Superior temporal gyrus (tissue), 1 donor: Measurements from ENCODE around the gene AUH.

Experiments used
- DNase-seq: peaks from one replicate; pipeline ENCODE4 v3.0.0-alpha.2; 2016; ENCODE audit errors: extremely low spot score

The AUH gene

DNA sequence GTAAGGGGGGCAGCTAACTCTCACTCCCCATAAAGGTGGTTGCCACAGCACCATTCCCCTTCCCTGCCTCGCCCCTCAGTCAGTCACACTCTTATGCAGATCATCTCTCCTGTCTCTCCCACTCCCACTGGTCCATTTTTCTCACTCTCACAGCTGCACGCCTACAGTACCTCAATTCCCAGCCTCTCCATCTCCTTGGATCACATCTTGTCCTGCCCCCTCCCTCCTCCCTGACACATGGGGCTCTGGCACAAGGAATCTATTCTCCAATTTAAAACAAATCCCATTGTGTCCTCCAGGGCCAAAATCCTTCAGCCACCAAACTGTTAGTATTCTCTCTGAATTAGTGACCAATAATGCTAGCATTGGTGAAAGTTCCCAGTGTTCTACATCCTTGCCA is 114.4 kb downstream of the AUH start:
- DNase-seq, result peak; percentile 33

DNA sequence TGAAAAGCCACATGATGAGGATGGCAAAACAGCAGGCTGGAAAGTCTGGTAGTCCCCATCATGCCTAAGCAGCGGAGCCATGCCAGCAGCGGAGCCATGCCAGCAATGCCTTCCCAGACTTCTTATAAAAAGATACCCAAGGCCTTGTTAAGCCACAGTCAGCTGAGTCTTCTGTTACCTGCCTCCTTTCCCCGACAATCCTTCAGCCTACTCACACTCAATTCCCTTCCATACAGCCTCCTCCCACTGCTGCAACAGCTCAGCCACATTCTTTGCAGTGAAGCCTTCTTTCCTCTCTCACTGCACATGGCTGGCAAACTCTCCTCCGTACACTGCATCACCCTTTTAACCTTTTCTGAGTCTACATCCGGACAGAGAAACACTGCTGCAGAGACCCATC is 114.9 kb downstream of the AUH start:
- DNase-seq, result peak; percentile 45

DNA sequence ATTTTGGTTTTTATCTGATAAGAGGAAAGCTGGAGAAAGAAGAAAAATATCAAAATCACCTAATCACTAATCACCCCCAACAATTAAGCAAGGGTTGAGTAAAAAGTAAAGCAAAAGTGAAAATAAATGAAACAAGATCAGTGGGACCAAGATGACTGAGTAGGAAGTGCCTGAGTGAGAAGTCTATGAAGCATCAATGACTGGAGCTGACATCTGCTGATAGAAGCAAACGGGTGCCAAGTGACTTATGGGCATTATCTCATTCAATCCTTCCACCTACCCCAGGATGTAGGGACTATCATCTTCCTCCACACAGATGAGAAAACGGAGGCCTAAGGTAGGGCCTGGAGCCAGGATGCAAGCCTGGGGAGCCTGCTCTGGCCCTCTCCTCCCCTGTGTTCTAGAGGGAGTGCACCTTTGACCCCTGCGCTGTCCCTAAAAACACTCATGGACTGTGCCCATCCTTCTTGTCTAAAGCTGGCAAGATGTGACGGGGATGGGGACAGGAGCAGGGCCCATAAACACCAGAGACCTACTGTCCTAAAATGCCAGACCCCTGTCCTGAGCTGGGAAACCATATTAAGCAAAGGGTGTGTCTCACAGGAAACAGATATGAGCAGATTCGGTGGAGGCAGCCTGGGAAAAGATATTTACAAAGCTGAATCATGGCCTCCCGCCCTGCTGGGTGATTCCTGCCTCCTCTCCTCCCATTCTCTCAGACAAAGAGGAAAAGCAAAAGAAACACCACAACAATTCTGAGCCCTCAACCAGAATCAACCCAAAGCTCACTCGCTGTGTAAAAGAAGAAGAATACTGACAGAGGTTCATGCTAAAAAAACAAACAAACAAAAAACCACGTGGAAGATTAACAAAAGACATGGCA is 116.0 kb downstream of the AUH start:
- DNase-seq, result no peak

DNA sequence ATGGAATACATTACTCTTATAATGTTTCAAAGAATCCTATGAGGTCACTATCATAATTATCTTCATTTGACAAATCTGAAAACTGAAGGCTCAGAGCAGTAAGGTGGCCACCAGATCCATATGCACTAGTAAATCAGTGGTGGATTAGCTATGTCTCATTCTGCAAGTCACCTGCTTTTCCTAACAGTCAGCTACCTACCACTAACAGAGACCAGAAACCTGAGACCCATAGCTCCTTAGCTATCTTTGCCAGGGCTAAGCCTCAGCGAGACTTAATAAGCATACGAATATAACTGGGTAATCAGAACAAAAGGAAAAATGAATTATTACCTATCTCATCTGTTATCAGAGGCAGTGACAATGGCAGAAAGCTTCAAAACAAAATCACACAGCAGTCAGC is 118.7 kb downstream of the AUH start:
- DNase-seq, result no peak

DNA sequence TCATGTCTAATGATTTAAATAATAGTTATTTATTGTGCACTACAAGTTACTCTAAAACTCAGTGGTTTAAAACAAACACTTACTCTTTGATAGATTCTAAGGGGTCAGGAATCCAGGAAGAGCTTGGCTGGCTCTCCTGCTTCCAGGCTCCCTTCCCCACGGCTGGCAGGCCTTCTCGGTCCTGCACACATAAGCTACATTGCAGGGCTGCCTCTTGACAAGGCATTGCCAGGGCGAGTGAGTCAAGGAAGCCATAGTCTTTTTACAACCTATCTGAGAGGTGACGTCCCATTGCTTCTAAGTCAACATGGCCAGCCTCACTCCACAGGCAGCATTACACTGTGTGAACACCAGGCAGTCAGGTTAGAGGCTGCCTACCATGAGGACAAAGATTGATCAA is 119.8 kb downstream of the AUH start:
- DNase-seq, result no peak

DNA sequence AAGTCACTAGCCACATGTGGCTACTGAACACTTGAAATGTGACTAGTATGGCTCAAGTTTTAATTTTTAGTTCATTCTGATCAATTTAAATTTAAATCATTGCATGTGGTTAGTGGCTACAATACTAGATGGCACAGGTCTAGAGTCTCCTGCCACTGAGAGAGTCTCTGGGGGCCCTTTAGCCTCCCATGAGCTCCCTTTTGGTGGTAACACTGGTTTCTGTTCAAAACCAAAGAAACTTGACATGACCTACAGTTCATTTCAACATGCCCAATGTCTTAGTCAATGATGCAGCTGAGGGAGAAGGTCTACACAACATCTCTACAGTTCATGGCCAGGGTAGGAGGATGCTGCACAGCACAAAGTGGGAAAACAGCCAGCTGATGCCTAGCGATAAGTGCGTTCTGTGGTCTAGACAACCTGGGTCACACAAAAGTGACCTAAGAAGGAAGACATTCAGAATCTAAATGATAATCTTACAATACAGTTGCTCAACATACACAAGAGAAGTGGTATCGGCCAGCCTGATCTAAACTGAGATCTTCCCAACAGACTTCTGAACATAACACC is 121.0 kb downstream of the AUH start:
- no peak for DNase-seq

DNA sequence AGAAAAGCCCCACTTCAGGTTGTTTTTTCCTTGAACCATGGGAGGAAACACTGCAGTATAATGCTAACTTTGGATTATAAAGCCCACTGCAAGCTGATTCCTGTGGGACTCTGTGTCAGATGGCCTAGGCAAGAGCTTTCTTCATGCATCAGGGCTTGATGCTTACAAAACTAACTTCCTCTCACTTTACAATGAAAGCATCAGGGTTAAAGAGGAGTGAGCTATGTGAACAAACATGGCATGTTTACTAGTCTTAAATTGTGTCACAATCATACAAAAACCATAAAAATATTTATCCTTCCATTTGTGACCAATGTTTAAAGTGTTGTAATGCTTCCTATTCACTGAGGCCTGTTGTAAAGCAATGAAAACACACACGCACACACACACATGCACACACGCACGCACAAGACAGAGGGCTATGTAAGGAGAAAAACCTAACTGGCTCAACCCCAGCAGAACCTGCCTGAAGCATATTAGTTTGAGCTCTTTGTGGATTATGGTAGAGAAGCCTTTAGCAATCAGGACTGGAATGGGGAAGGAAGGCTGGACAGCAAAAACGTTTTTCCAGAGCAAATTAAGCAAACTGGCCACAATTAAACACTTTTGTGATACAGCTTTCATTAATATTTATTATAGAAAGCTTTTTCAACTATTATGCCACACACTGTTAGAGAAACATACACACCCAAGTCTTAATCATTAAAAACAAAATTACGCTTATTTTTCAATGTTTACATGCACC is 122.2 kb downstream of the AUH start:
- DNase-seq, result no peak

DNA sequence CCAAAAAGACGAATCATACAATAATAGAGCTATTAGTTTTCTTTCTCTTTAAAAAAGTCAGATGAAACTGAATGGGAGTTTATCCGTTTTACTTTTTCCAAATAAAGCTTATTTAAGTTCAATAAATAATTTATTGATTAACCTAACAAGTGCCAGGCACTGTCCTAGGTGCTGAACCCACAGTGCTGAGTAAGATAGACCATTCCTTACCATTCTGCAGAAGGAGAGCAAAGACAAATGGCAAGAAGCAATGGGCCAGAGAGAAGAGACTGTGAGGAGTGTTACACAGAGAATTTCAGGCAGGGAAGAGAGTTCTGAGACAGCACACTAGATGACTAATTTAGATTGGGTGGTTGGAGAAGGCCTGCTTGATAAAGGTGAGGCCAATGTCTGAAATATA is 127.2 kb downstream of the AUH start:
- no peak for DNase-seq

DNA sequence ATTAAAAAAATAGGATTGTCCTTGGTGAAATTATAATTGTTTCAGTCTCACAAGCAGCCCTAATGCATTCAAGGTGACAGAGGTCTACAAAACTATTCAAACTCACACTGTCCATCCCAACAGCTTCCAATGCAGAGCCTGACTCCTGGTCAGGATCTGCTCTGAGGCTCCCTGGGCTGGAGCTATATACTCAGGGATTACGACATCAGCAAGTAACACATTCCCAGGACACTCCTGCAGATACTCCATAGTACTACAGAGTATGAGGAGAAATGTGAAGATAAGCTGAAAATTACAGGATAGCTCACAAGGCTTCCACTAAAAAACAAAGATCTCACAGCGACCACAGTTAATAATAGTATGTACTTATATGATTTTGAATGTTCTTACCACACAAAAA is 130.1 kb downstream of the AUH start:
- no peak for DNase-seq

DNA sequence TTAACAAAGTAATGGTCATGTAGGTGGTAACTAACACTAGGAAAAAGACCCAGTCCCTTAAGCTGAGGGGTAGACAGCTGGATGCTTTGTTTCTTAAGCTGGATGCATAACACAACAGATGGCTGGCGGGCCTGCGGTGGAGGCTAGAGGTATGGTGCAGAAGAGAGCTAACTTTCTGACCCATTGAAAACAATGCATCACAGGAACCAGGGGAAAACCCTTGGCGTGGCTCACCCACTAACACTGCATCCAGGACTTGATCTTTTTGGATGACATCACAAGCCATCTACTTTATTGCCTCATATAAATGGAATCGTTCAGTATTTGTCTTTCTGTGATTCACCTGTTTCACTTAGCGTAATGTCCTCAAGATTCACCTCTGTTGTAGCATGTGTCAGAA is 138.7 kb downstream of the AUH start:
- DNase-seq, result no peak

DNA sequence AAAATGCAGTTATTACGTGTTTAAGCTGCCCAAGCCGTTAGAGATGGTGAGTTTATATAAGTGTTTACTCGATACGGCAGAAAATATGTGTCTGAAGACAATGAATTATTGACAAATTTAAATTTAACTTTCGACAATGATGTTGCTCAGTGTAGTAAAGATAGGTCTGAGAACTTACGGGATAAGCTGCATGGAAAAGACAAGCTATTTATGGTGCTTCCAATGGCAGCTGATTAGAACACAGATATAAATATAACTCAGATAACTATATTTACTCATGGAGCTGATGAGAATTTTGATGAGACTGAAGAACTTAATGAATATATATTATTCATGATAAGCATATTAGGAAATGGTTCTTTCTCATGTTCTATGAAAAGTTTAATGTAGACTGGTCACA is 139.3 kb downstream of the AUH start:
- DNase-seq, result no peak

DNA sequence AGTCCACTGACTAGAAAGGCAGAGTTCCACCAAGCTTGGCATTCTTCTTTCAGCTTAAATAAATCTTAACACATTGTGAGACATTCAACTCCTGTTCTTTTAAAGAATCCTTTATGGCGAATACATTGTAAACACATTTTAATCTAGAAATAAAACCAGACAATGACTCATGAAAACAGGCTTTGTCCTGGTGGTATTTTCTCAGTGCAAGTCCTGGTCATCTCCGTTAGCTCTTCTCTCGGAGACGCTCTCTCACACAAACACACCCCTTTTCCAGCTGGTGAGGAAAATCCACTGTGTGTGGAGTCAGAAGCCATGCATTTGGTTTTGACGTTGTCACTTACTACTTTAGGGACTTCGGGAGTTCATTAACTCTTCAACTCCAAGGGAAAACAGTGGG is 140.4 kb downstream of the AUH start:
- peak; percentile 49 for DNase-seq

DNA sequence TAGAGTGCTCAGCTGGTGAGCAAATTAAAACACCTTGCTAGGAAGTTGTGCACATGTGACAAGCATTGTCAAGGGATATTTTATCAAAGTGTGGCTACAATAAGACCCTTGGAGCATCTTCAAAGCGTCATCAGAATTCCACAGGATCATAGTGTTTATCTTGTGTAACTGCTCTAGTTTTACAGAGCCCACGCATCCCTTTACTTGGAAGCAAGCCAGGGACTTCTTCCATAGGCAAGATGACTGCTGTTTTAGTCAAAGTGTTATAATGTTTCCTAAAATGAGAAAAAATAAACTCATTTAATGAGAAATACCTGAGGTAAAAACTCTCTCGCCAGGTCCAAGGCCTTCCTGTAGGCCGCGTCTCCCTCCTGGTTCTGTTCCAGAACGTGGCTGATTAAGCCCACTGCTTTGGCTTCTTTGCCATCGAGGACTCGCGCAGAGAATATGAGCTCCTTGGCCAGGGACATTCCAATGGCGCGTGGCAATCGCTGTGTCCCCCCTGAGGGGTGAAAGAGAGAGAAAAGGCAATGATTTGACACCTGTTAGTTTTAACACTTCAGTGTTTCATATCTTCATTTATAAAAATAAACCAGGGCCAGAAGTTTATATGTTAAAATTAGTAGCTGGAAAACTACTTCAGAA is 141.1 kb downstream of the AUH start:
- peak; percentile 43 for DNase-seq

DNA sequence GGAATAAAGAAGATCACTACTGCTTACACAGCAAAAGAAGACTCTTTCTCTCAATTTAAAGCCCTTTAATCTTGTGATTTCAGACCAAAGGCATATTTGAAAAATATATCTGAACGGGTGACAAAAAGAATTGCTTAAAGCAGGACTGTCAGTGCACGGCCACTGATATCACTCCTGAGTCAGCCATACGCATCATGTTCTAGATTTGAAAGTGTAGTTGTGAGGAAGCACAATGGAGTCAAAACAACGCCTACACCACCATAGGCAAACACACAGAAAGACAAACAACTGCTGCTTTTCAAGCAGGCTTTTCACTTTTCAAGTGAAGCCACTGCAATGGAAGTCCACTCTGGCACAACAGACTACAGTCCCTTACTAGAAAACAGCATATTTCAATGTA is 141.7 kb downstream of the AUH start:
- DNase-seq, result peak; percentile 24

DNA sequence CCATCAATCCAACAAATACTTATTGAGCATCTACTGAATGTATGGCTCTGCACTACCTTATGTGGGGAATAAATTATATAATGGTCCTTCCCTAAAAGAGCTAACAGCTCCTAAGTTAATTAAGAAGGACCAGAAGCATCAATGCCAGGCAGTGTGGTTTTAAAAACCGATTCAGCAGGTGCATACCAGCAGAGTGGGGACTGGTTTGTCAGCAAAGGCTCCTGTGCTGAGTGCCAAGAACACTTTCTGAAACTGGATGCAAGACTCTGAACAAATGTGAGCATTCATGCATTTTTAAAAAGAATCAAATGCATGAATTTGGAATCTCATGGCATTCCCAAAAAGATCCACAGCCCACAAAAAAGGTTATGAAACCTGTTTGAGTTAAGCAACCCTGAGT is 142.2 kb downstream of the AUH start:
- DNase-seq, result peak; percentile 29

DNA sequence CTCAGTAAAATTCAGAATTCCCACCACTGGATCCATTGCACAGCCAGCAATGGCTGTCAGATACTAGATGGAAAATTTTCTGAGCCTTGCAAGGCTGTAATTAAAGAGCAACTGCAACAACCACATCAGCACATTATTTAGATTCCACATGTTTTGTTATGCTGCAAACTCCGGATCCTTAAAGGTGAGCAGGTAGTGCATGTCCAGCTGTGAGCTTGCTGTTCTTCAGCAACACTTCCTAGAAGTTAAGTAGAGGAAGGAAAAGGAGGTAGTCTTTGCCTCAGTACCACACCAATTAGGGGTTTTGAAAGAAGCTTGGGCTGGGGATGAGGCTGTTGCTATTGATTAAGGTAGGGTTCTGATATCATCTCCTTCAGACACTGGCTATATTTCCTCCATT is 144.3 kb downstream of the AUH start:
- no peak for DNase-seq

DNA sequence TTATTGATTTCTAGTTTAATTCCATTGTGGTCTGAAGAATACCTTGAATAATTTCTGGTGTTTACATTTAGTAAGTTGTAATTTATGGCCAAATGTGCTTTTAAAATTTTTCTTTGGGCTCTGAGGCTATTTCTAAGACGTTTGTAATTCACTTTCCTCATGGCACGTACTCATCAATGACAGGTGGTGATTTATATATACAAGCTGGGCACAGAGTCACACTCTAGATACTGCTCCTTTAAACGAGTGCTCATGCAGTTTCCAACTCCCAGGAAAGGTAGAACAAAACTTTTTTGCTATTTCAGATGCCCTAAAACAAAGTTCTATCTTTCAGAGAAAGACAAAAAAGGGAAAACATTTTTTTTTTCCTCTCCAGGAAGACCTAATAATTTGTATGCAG is 146.9 kb downstream of the AUH start:
- no peak for DNase-seq

DNA sequence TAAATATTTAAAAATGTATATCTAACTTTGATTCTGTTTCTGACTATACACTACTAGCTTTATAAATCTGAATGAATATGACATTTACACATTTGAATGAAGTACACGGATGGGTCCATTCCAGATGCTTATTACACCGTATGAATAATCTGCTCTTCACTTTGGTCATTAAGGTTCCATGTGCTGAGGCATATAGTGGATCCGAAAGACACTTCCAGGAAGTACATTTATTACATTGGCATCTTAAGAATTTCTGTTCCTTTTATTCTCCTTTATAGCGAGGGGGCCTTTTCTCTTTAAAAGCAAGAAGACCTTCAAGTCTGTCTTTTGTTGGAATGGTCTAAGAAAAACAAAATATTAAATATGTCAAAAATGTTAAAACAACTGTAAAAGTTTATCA is 147.6 kb downstream of the AUH start:
- DNase-seq, result no peak

DNA sequence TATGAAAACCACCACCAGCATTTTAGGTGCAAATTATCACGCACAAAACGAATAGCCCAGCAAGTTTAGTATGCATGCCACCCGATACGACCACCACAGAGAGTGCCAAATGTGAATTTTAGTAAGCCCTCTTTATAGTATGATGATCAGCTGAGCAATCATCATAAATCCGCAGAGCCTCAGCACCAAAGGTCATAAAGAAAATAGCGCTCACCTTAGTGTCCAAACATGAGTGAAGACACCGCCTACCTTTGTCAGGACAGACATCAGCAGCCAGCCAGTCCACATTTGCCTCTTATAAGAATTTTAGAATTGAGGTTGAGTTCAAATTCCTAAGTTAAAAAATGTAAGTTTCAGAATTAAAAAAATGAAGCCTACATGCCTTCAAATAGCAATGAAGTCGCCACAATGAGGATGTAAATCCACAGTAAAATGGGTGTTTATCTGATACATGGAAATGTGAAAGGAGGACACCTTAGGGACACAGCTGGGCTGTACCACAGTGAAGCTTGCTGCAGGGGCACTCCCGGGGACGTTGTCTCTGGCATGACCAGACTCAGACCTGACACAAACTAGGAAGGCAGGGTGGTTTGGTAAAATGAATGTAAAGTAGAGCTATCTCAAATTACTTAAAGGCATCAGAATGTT is 149.0 kb downstream of the AUH start:
- no peak for DNase-seq

DNA sequence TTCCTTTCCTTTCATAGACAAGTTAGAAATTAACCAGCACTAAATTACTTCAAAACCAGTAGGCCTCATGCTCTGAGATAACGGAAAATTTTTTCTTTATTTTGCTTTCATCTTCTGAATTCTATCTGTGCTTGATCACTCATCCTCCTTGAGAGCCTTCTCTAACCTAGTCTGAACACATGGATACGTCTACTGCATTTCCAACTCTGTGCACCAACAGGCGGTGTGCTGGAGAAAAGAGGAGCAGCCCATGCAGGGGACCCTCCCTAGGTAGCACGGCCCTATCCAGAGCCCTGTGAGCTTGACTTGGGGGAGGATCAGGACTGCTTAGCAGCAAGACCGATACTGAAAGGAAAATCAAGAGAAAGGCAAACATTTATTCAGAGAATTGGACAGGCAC is 149.8 kb downstream of the AUH start:
- no peak for DNase-seq

DNA sequence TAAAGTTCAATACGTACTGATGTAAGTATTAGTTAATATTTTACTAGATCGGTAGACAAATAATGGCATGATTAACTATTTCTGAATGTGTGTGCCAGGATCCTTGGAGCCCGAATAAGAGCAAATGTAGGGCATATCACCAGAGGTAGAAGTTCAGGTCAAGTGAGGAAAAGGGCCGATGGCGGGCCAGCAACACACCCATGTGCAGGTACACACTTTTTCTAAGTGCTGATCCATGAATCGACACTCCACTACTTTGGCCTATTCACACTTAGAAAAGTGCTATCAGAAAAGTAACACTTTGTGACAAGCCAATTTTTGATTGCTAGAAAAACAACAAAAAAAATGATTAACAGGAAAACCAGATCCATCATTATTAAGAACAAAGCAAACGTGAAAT is 150.3 kb downstream of the AUH start:
- no peak for DNase-seq

DNA sequence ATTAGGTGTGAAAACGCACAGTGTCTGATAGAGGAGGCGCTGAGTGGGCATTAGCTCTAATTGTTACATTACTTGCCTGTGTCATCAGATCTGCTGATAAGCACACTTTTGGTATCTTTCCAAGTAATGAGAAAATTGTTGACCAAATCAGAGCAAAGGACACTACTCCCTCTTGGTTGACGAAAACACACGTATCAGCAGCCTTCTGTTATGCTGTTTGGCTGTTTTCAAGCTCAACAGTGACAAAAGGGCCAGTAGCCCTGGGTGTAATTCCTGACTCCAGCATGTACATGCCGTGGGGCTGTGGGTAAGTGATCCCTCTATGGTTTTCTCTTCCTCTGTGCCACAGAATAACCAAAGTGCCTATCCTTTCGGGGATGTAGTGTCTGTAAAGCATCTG is 151.4 kb downstream of the AUH start:
- no peak for DNase-seq
